ENCODE results near the gene GNG11. TPM values are rescaled to one million over a fixed set of nuclear protein-coding genes. Genes with fewer than 3 reads are reported as not detected.

GNG11 gene
- total RNA-seq, 1 experiment from 2014 or later = 7.0 TPM

GRCh38 chr7:93889261-93889660 is 32.3 kb upstream of the GNG11 start:
- in situ Hi-C loops (cut with HindIII; ENCODE audit: low pct_unique_long_range_greater_than_20kb, low sequenced_read_pairs) = no loop called here
- no peaks in the 10 kb centered on the region for H3K9me3 ChIP-seq (ENCODE audit: control insufficient read depth, insufficient read depth, low read depth, low read length)
- no TSS peak for BruUV-seq (replicated peaks)
- intact Hi-C loops (cut with micrococcal nuclease; ENCODE audit: unreplicated experiment) = no loop called here
- ChIA-PET POLR2A (no interaction called here), CTCF (no interaction called here)
- TF ChIP-seq, protein P1, sequence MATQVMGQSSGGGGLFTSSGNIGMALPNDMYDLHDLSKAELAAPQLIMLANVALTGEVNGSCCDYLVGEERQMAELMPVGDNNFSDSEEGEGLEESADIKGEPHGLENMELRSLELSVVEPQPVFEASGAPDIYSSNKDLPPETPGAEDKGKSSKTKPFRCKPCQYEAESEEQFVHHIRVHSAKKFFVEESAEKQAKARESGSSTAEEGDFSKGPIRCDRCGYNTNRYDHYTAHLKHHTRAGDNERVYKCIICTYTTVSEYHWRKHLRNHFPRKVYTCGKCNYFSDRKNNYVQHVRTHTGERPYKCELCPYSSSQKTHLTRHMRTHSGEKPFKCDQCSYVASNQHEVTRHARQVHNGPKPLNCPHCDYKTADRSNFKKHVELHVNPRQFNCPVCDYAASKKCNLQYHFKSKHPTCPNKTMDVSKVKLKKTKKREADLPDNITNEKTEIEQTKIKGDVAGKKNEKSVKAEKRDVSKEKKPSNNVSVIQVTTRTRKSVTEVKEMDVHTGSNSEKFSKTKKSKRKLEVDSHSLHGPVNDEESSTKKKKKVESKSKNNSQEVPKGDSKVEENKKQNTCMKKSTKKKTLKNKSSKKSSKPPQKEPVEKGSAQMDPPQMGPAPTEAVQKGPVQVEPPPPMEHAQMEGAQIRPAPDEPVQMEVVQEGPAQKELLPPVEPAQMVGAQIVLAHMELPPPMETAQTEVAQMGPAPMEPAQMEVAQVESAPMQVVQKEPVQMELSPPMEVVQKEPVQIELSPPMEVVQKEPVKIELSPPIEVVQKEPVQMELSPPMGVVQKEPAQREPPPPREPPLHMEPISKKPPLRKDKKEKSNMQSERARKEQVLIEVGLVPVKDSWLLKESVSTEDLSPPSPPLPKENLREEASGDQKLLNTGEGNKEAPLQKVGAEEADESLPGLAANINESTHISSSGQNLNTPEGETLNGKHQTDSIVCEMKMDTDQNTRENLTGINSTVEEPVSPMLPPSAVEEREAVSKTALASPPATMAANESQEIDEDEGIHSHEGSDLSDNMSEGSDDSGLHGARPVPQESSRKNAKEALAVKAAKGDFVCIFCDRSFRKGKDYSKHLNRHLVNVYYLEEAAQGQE (IDR thresholded peaks at IDR 0.05; ENCODE audit: insufficient read depth in 1 of 2, low read depth in 2 of 2, low read length in 1 of 2) = no peak
- TF ChIP-seq TCF7L2 (IDR thresholded peaks at IDR 0.05; ENCODE audit: low read depth, low read length) (no peak), POLR2AphosphoS5 (IDR thresholded peaks at IDR 0.05; ENCODE audit: low read depth, low read length) (no peak), SIN3A (IDR thresholded peaks at IDR 0.05; ENCODE audit: borderline replicate concordance, insufficient read depth, low read depth, low read length) (no peak)
- TF ChIP-seq, protein P2, sequence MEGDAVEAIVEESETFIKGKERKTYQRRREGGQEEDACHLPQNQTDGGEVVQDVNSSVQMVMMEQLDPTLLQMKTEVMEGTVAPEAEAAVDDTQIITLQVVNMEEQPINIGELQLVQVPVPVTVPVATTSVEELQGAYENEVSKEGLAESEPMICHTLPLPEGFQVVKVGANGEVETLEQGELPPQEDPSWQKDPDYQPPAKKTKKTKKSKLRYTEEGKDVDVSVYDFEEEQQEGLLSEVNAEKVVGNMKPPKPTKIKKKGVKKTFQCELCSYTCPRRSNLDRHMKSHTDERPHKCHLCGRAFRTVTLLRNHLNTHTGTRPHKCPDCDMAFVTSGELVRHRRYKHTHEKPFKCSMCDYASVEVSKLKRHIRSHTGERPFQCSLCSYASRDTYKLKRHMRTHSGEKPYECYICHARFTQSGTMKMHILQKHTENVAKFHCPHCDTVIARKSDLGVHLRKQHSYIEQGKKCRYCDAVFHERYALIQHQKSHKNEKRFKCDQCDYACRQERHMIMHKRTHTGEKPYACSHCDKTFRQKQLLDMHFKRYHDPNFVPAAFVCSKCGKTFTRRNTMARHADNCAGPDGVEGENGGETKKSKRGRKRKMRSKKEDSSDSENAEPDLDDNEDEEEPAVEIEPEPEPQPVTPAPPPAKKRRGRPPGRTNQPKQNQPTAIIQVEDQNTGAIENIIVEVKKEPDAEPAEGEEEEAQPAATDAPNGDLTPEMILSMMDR (IDR thresholded peaks at IDR 0.05) = no peak
- DNase-seq (ENCODE audit: low read depth, low spot score) (no peak), ATAC-seq (no peak)
- H3K36me3 ChIP-seq (ENCODE audit: control insufficient read depth, insufficient read depth, low read length) = no peaks in the 10 kb centered on the region
- H3K4me1 ChIP-seq (ENCODE audit: control insufficient read depth, insufficient read depth, low read length) = no peaks in the 10 kb centered on the region
- no peak overlapping the region for H3K4me3 ChIP-seq (ENCODE audit: low read depth in 2 of 2, low read length in 2 of 2)
- peaks cover 4% of the 10 kb centered on the region for H3K27me3 ChIP-seq (ENCODE audit: control insufficient read depth, insufficient read depth, low read length)
- H3K27ac ChIP-seq (ENCODE audit: low read length) = no peak overlapping the region

DNA sequence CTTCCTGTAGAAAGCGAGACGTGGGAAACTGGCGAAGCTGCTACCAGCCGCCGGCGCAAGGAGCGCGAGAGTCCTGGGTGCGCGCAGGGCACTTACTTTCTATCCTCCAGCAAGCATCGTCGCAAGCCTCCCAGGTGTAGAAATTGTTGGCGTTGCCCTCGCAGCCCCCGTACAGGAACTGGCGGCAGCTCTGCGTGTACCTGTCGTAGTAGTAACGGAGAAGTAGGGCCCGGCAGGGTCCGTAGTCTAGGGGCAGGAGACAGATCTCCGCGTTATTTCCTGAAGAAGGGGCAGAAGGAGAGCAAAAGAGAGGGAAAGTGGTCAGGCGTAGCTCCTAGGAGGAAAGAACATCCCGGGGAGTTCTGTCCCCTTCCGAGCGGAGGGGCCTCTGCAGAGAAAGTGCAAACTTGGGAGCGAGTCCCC is 31.5 kb upstream of the GNG11 start:
- H3K9me3 ChIP-seq (ENCODE audit: control insufficient read depth, insufficient read depth, low read depth, low read length) = no peaks in the 10 kb centered on the region
- CTCF ChIA-PET = no interaction called here
- intact Hi-C loops (cut with micrococcal nuclease; ENCODE audit: unreplicated experiment) (no loop called here), in situ Hi-C loops (cut with HindIII; ENCODE audit: low pct_unique_long_range_greater_than_20kb, low sequenced_read_pairs) (no loop called here)
- H3K4me3 ChIP-seq (ENCODE audit: low read depth in 2 of 2, low read length in 2 of 2) = peak overlapping the region; percentile 37 to 49
- no peaks in the 10 kb centered on the region for H3K36me3 ChIP-seq (ENCODE audit: control insufficient read depth, insufficient read depth, low read length)
- no TSS peak for BruUV-seq (replicated peaks)
- DNase-seq (ENCODE audit: low read depth, low spot score) = no peak
- peak; percentile 48; the same call in 1 of the 2 replicates for ATAC-seq
- H3K4me1 ChIP-seq (ENCODE audit: control insufficient read depth, insufficient read depth, low read length) = no peaks in the 10 kb centered on the region
- peaks cover 4% of the 10 kb centered on the region for H3K27me3 ChIP-seq (ENCODE audit: control insufficient read depth, insufficient read depth, low read length)
- POLR2A ChIA-PET = no interaction called here
- H3K27ac ChIP-seq (ENCODE audit: low read length) = no peak overlapping the region
- TF ChIP-seq TCF7L2 (IDR thresholded peaks at IDR 0.05; ENCODE audit: low read depth, low read length) = no peak
- TF ChIP-seq, protein P1 (IDR thresholded peaks at IDR 0.05; ENCODE audit: insufficient read depth in 1 of 2, low read depth in 2 of 2, low read length in 1 of 2) = no peak
- TF ChIP-seq SIN3A (IDR thresholded peaks at IDR 0.05; ENCODE audit: borderline replicate concordance, insufficient read depth, low read depth, low read length) = no peak
- TF ChIP-seq, protein P2 (IDR thresholded peaks at IDR 0.05) = no peak
- TF ChIP-seq POLR2AphosphoS5 (IDR thresholded peaks at IDR 0.05; ENCODE audit: low read depth, low read length) = no peak
